Measurements from ENCODE around the gene CHMP6. TPM values are rescaled to one million over a fixed set of nuclear protein-coding genes. Genes with fewer than 3 reads are reported as not detected.

Gene CHMP6
- total and polyA plus RNA-seq, 7 experiments from 2014 or later = 26.4 to 55.4 (median 46.2) TPM

DNA sequence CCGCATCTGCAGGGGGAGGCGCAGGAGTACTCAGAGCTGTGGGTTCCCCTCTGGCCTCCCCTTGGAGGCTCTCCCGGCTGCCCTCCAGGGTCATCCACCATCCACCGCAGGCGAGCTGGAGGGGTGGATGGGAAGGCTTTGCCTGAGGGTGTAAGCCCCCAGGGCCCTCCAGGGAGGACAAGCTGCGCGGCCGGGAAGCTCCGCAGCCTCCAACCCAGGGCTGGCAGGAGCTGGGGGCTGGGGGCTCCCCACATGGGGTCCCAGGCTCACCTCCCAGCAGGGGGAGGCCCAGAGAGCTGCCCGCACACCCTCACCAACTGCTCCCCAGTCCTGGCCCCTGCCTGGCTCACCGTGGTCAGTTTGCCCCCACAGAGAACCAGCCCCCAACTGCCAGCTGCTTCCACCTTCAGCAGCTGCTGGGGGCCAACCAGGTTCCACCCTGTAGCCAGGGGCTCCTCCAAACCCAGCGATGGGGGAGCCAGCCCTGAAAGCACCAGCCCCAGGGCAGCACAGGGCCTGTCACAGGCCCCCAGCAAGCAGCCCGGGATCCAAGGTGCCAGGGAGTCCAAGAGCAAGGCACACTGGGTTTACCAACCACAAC is 19.8 kb upstream of the CHMP6 start:
- peak overlapping the region in 1 of 10 donors; percentile 11 for H3K4me3 Mint-ChIP-seq
- H3K4me1 Mint-ChIP-seq = peaks cover 5 to 14% (median 6%) of the 10 kb centered on the region in 7 donors
- H3K9me3 ChIP-seq (ENCODE audit: control insufficient read depth in 2 of 3, low read length in 3 of 3) = no peaks in the 10 kb centered on the region
- peaks cover 0 to 20% of the 10 kb centered on the region in 2 donors for H3K4me1 ChIP-seq (ENCODE audit: control insufficient read depth in 2 of 2, insufficient read depth in 2 of 2, low read length in 2 of 2)
- H3K27me3 Mint-ChIP-seq = peaks cover 0 to 10% (median 5%) of the 10 kb centered on the region in 5 donors
- H3K36me3 Mint-ChIP-seq = peaks cover 0 to under 1% (median 0%) of the 10 kb centered on the region in 5 donors
- intact Hi-C loops (cut with micrococcal nuclease) = loop anchor here in 1 of 2 donors (10.0 kb wide), 1 partner anchor 107 kb away; no protein-coding TSS in a partner anchor
- peak overlapping the region in 1 of 9 donors; percentile 38 for H3K27ac Mint-ChIP-seq
- no peaks in the 10 kb centered on the region for H3K9me3 Mint-ChIP-seq
- no peak for DNase-seq
- no peak overlapping the region for H3K27ac ChIP-seq (ENCODE audit: low read depth, low read length)
- ChIA-PET POLR2A (interaction anchor here (0.5 kb wide), 1 partner anchor 10 kb away, joined by 3 read pairs; no protein-coding TSS in a partner anchor), CTCF (interaction anchor here (2.9 kb wide), 1 partner anchor 545 kb away, joined by 26 read pairs; no protein-coding TSS in a partner anchor)
- H3K4me3 ChIP-seq (ENCODE audit: low read length) = no peak overlapping the region
- H3K36me3 ChIP-seq (ENCODE audit: control insufficient read depth in 2 of 3, insufficient read depth in 3 of 3, low read length in 3 of 3) = no peaks in the 10 kb centered on the region
- no peak for ATAC-seq
- no peaks in the 10 kb centered on the region for H3K27me3 ChIP-seq (ENCODE audit: control insufficient read depth in 2 of 2, insufficient read depth in 2 of 2, low read length in 2 of 2)

DNA sequence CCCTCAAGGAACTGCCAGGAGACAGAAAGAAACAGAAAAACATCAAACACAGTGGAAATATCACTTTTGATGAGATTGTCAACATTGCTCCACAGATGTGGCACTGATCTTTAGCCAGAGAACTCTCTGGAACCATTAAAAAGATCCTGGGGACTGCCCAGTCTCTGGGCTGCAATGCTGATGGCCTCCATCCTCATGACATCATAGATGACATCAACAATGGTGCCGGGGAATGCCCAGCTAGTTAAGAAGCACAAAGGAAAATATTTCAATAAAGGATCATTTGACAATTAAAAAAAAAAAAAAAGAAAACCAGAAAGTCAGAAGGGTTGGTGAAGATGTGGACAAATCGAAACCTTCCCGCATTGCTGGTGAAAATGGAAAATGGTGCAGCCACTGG is 14.9 kb upstream of the CHMP6 start:
- ChIA-PET POLR2A (no interaction called here), CTCF (no interaction called here)
- no peaks in the 10 kb centered on the region for H3K4me1 ChIP-seq (ENCODE audit: control insufficient read depth in 2 of 2, insufficient read depth in 2 of 2, low read length in 2 of 2)
- peaks cover 8 to 12% (median 10%) of the 10 kb centered on the region in 7 donors for H3K4me1 Mint-ChIP-seq
- no peaks in the 10 kb centered on the region for H3K36me3 ChIP-seq (ENCODE audit: control insufficient read depth in 2 of 3, insufficient read depth in 3 of 3, low read length in 3 of 3)
- no peak for DNase-seq
- H3K9me3 Mint-ChIP-seq = no peaks in the 10 kb centered on the region
- no peak overlapping the region for H3K4me3 ChIP-seq (ENCODE audit: low read length)
- intact Hi-C loops (cut with micrococcal nuclease) = loop anchor here in 1 of 2 donors (10.0 kb wide), 1 partner anchor 112 kb away; no protein-coding TSS in a partner anchor
- no peak overlapping the region for H3K27ac ChIP-seq (ENCODE audit: low read depth, low read length)
- no peak overlapping the region for H3K4me3 Mint-ChIP-seq
- no peaks in the 10 kb centered on the region for H3K27me3 ChIP-seq (ENCODE audit: control insufficient read depth in 2 of 2, insufficient read depth in 2 of 2, low read length in 2 of 2)
- no peak for ATAC-seq
- H3K27ac Mint-ChIP-seq = no peak overlapping the region
- no peaks in the 10 kb centered on the region for H3K36me3 Mint-ChIP-seq
- H3K9me3 ChIP-seq (ENCODE audit: control insufficient read depth in 2 of 3, low read length in 3 of 3) = no peaks in the 10 kb centered on the region
- peaks cover 8 to 22% (median 14%) of the 10 kb centered on the region in 5 donors for H3K27me3 Mint-ChIP-seq

DNA sequence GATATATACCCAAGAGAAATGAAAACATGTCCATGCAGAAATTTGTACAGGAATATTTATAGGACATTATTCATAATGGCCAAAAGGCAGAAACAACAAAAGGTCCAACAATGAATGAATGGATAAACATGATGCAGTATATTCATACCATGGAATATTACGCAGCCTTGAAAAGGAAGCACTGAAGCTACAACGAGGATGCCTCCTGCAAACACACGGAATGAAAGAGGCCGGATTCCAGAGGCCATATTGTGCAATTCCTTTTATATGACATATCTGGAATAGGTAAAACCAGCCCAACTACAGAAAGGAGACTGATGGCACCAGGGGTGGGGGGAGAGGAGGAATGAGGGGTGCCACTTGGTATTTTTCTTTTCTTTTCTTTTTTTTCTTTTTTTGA is 14.5 kb upstream of the CHMP6 start:
- no peaks in the 10 kb centered on the region for H3K9me3 ChIP-seq (ENCODE audit: control insufficient read depth in 2 of 3, low read length in 3 of 3)
- H3K4me3 ChIP-seq (ENCODE audit: low read length) = no peak overlapping the region
- no peak overlapping the region for H3K27ac Mint-ChIP-seq
- ChIA-PET CTCF (no interaction called here), POLR2A (no interaction called here)
- H3K27me3 ChIP-seq (ENCODE audit: control insufficient read depth in 2 of 2, insufficient read depth in 2 of 2, low read length in 2 of 2) = no peaks in the 10 kb centered on the region
- H3K27ac ChIP-seq (ENCODE audit: low read depth, low read length) = no peak overlapping the region
- H3K36me3 ChIP-seq (ENCODE audit: control insufficient read depth in 2 of 3, insufficient read depth in 3 of 3, low read length in 3 of 3) = no peaks in the 10 kb centered on the region
- H3K36me3 Mint-ChIP-seq = no peaks in the 10 kb centered on the region
- H3K27me3 Mint-ChIP-seq = peaks cover 8 to 22% (median 14%) of the 10 kb centered on the region in 5 donors
- H3K4me1 ChIP-seq (ENCODE audit: control insufficient read depth in 2 of 2, insufficient read depth in 2 of 2, low read length in 2 of 2) = no peaks in the 10 kb centered on the region
- DNase-seq = no peak
- intact Hi-C loops (cut with micrococcal nuclease) = loop anchor here in 1 of 2 donors (10.0 kb wide), 1 partner anchor 112 kb away; no protein-coding TSS in a partner anchor
- no peak for ATAC-seq
- H3K4me1 Mint-ChIP-seq = peaks cover 8 to 12% (median 10%) of the 10 kb centered on the region in 7 donors
- no peaks in the 10 kb centered on the region for H3K9me3 Mint-ChIP-seq
- no peak overlapping the region for H3K4me3 Mint-ChIP-seq

DNA sequence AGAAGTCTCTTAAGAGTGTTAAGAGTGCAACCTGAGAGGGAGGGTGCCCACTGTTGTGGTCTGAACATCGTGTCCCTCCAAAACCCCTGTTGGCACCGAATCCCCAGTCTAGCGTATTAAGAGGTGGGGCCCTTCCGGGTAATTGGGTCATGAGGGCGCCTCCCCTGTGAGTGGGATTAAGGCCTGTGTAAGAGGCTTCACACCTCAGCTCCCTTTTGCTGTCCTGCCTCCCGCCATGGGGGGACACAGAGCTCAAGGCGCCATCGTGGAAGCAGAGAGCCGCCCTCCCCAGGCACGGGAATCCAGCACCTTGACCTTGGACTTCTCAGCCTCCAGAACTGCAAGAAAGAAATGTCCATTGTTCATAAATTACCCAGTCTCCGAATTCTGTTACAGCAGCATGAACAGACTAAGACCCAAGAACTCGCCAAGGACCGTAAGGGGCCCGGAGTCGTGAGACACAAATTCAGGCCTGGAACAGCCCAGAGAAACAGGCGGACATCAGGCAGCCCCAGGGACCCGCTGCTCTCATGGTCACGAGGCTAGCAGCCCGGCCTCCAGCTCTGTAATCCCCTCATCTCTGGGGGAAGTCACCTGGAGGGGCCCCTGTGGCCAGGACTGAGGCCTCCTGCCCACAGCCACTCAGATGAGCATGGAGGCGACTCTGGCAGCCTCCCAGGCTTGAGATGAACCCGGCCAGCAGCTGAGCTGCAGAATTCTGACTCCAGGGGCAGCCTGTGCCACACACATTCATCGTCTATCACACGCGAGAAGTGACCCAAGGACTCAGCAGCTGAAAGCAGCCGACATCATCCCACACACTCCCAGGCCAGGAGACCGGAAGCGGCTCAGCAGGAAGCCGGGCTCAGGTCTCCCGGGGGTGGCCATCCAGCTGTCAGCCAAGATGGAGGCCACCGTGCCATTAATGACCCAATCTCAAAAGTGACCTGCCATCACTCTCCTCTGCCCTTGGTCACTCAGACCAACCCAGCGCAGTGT is 12.8 kb upstream of the CHMP6 start:
- intact Hi-C loops (cut with micrococcal nuclease) = loop anchor here in 1 of 2 donors (10.0 kb wide), 1 partner anchor 114 kb away; no protein-coding TSS in a partner anchor
- Histone ChIP-seq H3K9me3 (ENCODE audit: control insufficient read depth in 2 of 3, low read length in 3 of 3) (no peaks in the 10 kb centered on the region), H3K36me3 (ENCODE audit: control insufficient read depth in 2 of 3, insufficient read depth in 3 of 3, low read length in 3 of 3) (no peaks in the 10 kb centered on the region), H3K4me1 (ENCODE audit: control insufficient read depth in 2 of 2, insufficient read depth in 2 of 2, low read length in 2 of 2) (no peaks in the 10 kb centered on the region), H3K27ac (ENCODE audit: low read depth, low read length) (no peak overlapping the region), H3K4me3 (ENCODE audit: low read length) (no peak overlapping the region), H3K27me3 (ENCODE audit: control insufficient read depth in 2 of 2, insufficient read depth in 2 of 2, low read length in 2 of 2) (no peaks in the 10 kb centered on the region)
- peaks cover 0 to 2% (median 0%) of the 10 kb centered on the region in 11 donors for H3K9me3 Mint-ChIP-seq
- DNase-seq = no peak
- peak overlapping the region in 1 of 9 donors; percentile 55 for H3K27ac Mint-ChIP-seq
- H3K4me1 Mint-ChIP-seq = peaks cover 8 to 12% (median 10%) of the 10 kb centered on the region in 7 donors
- ChIA-PET POLR2A (no interaction called here), CTCF (interaction anchor here (0.8 to 1.4 kb wide), 3 partner anchors 9 to 551 kb away, joined by 3 to 5 read pairs (median 3); no protein-coding TSS in a partner anchor)
- H3K36me3 Mint-ChIP-seq = no peaks in the 10 kb centered on the region
- H3K27me3 Mint-ChIP-seq = peaks cover 8 to 22% (median 14%) of the 10 kb centered on the region in 5 donors
- no peak overlapping the region for H3K4me3 Mint-ChIP-seq
- no peak for ATAC-seq

DNA sequence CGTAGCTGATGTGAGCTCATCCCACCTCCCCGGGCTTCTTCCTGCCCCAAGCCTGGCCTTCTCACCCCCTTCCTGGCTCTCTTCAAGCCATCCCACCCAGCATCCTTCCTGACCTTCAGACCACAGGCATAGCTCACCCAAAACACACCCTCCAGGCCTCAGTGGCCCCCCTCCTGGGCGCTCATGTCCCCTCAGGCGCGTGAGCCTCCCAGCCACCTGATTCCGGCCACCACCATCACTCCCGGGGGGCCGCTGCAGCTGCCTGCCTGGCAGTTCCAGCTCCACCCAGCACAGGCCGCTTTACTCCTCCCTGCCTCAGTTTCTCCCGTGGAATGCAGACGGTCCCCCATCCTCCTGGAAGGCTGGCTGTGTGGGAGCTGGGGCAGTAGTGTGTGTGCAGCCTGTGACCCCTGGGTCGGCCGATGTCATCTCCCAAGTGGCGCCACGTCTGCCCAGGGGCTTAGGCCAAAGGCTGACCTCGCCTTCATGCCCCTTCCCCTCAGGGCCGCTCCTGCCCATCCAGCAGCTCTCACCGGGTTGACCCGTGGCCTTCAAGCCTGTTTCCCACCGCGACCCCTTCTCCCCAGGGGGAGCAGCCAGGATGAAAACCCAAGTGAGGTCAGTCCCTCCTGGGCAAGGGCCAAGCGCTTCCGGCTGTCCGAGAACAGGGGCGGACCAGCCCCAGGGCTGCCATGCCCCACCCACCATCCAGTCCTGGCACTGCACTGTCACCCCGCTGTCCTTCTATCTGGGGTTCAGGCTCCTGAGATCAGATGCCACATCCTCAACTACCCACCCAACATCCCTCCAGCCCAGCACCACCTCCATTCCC is 11.9 kb upstream of the CHMP6 start:
- intact Hi-C loops (cut with micrococcal nuclease) = loop anchor here (2.0 to 10.0 kb wide), 3 partner anchors 115 to 783 kb away; no protein-coding TSS in a partner anchor
- peak overlapping the region in 1 of 9 donors; percentile 55 for H3K27ac Mint-ChIP-seq
- H3K27me3 ChIP-seq (ENCODE audit: control insufficient read depth in 2 of 2, insufficient read depth in 2 of 2, low read length in 2 of 2) = no peaks in the 10 kb centered on the region

More for the DNA sequence above, 11.9 kb upstream of the CHMP6 start:
- Mint-ChIP-seq H3K4me1 (peaks cover 8 to 12% (median 10%) of the 10 kb centered on the region in 7 donors), H3K36me3 (no peaks in the 10 kb centered on the region), H3K27me3 (peaks cover 8 to 22% (median 10%) of the 10 kb centered on the region in 5 donors), H3K9me3 (peaks cover 0 to 2% (median 0%) of the 10 kb centered on the region in 11 donors), H3K4me3 (peak overlapping the region in 4 of 10 donors; percentile 34 to 67 (median 54))
- Histone ChIP-seq H3K36me3 (ENCODE audit: control insufficient read depth in 2 of 3, insufficient read depth in 3 of 3, low read length in 3 of 3) (no peaks in the 10 kb centered on the region), H3K4me1 (ENCODE audit: control insufficient read depth in 2 of 2, insufficient read depth in 2 of 2, low read length in 2 of 2) (no peaks in the 10 kb centered on the region), H3K9me3 (ENCODE audit: control insufficient read depth in 2 of 3, low read length in 3 of 3) (no peaks in the 10 kb centered on the region), H3K27ac (ENCODE audit: low read depth, low read length) (no peak overlapping the region), H3K4me3 (ENCODE audit: low read length) (no peak overlapping the region)
- DNase-seq = no peak
- CTCF ChIA-PET = interaction anchor here (0.8 to 1.4 kb wide), 3 partner anchors 10 to 552 kb away, joined by 3 to 5 read pairs (median 3); no protein-coding TSS in a partner anchor
- POLR2A ChIA-PET = no interaction called here
- ATAC-seq = no peak

Measured in naive thymus-derived CD4-positive, alpha-beta T cell (primary cell).